AG20443 (cell line): ENCODE measurements around the gene CTXND1.
A peak's percentile ranks its signal among the peaks of the same experiment; 100 is the strongest.
"Not testable (repeated sequence)": the region's sequence is repeated elsewhere in the genome, so short reads cannot be mapped to it uniquely, and the experiment has no call there.

Experiments
- DNase-seq: peaks from one replicate; pipeline ENCODE4 v3.0.0; 2012; ENCODE audit warnings: low spot score, mixed read lengths

Gene CTXND1

DNA sequence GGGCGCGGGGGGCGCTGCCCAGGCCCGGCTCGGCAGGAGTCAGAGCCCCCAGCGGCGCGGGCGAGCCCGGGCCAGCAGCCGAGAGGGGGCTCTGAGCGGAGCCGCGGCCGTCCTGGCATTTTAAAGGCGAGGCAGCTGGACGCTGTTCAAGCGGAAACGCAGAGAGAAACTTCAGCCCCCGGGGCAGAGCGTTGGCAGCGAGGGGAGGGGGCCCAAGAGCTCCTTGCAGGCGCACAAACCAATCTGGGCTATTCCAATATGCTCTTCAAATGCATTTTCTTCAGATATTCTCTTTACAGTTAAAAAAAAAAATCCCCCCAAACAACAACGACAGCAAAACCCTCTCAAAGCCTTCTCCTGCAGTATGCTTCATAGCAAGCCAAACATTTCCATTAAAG is at the start of gene CTXND1:
Gene CTXND1, minus strand, starts transcription at position 93 of the 398 bp plus-strand sequence. CDS start 50,264 bp downstream, outside the sequence.
- no peak for DNase-seq

DNA sequence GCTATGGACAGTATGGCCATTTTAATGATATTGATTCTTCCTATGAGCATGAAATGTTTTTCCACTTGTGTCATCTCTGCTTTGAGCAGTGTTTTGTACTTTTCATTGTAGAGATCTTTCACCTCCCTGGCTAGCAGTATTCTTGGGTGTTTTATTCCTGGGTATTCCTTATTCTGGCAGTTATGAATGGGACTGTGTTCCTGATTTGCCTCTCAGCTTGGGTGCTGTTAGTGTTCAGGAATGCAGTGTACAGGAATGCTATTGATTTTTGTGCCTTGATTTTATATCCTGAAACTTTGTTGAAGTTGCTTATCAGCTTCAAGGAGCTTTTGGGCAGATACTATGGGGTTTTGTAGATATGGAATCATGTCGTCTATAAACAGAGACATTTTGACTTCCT is 49.5 kb upstream of the CTXND1 start:
- no peak for DNase-seq

DNA sequence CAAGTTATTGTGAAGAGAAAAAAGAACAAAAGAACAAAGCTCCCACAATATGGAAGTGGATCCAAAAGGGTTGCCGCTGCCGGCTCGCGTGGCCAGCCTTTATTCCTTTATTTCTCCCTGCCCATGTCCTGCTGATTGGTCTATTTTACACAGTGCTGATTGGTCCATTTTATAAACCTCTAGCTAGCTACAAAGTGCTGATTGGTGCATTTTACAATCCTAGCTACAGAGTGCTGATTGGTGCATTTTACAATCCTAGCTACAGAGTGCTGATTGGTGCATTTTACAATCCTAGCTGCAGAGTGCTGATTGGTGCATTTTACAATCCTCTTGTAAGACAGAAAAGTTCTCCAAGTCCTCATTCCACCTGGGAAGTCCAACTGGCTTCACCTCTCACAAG is 43.8 kb upstream of the CTXND1 start:
- not testable (repeated sequence) for DNase-seq

DNA sequence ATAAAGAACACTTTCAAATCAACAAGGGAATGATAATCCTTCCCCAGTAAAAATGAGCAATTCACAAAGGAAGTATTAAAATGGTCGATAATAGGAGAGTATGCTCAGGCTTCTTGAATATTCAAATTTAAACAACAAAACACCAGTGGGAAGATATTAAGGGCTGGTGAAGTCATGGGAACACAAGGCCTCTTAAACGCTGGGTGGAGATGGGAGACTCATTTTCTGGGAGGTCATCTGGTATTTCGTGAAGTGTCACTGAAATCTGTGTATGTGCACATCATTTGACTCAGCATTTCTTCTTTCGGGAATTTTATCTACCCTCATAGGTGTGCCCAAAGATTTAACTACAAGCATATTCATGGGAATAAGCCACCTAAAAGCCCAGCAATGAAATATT is 40.1 kb upstream of the CTXND1 start:
- no peak for DNase-seq

DNA sequence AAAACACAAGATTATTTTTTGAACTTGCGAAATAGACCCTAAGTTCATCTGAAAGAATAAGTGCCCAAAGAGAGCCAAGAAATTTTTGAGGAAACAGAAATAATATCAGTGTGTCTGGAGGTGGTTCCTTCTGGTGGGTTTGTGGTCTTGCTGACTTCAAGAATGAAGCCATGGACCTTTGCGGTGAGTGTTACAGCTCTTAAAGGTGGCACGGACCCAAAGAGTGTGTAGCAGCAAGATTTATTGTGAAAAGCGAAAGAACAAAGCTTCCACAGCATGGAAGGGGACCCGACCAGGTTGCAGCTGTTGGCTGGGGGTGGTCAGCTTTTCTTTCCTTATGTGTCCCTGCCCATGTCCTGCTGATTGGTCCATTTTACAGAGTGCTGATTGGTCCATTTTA is 38.9 kb upstream of the CTXND1 start:
- DNase-seq = not testable (repeated sequence)

DNA sequence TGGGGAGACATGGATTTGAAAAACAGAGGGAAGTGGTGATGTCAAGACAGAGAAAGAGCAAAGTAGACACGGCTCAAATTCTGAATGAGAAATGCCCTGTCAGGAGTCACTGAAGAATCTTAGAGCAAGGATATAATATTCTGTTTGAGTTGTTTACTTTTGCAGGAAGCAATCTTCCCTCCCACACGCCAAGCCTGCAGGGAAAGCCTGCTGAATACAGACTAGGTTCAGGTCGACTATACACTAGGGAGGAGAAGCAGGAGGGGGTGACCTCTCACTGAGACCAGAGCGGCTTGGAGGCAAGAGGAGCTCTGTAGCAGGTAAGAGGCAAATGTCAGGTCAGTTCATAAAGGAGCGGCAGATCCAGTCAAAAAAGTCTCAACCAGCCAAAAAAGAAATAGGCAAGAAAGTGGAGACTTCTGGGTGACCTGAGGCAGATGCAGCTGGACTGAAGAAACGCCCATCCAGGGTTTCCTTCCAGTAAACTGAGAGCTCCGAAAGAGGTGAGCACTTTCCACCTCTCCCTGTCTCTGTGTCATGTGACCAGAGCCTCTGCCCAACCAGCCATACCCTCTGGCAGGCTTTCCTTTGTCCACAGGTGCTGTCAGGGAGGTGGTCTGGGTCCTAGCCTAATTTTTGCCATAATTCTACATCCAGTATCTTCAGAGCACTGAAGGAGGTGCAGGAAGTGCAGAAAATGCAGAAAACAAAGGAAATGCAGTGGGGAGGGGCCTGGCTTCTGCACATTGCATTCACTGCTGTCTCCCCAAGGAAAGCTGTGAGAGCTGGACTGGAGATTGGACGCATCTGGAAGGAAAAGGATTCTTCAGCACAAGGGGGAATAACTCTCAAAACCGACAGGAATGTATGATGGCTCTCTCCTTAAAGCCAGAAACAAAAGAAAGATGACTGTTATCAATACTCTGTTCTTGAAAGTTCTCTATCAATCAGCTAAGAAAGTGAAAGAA is 37.8 kb upstream of the CTXND1 start:
- DNase-seq = no peak

DNA sequence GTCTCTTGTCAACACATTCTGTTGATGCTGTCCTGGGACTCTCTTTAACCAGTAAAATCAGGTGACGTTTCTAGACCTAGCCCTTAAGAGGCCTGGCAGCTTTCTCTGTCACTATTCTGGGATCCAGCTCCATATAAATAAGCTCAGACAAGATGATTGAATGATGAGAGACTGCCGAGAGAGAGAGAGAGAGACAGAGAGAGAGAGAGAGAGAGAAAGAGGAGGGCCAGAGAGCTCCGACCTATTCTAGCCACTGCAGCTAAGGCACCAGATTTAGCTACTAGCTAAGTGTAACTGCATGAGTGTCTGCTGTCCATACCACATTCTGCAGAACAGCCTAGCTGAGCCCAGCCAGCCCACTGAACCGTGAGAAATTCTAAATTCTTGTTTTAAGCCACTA is 36.1 kb upstream of the CTXND1 start:
- DNase-seq = no peak

DNA sequence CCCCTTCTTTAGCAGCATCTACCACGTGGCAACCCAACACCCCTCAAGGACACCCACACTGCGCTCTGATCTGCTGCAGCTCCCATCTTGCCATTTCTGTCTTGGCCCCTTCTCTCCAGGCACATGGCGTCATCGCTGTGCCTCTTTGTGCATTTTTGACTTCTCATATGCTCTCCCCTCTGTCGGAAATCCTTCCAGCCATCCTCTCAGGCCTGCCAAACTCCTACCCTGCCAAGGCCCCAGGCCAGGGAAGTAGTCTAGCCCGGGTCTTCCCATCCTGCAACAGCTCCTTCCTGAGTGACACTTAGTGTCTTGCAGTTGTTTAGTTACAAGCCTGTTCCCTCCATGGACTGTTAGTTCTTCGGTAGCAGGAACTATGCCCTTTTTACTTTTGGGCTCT is 34.0 kb upstream of the CTXND1 start:
- no peak for DNase-seq

DNA sequence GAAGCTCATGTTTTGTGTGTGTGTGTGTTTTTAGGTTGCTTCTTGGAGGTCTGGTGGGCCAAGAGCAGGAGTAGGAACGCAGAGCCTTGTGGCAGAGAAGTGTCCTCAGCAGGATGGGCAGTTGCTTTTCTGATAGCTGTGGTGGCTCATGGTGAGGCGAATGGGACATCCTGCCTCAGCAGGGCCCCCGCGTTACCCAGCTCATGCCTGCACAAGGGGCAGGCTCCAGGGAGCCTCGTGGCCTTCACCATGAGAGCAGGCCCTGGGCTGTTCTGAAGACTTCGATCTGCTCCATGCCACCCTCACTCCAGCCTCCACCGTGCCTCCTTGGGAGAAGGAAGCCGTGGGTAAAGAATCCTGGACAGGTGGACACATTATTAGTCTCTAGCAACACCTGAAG is 33.4 kb upstream of the CTXND1 start:
- DNase-seq = no peak

DNA sequence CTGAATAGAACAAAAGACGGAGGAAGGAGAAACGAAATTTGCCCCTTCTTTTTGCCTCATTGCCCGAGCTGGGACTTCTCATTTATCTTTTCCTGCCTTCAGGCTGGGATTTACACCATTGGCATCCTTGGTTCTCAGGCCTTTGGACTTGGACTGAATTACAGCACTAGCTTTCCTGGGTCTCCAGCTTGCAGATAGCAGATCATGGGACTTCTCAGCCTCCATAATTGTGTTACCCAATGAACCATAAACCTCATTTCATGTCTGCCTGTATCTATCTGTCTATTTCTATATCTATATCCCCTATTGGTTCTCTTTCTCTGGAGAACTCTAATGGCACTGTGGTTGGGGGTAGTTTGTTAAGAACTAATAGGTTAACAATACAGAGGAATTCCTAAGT is 31.5 kb upstream of the CTXND1 start:
- DNase-seq = no peak

DNA sequence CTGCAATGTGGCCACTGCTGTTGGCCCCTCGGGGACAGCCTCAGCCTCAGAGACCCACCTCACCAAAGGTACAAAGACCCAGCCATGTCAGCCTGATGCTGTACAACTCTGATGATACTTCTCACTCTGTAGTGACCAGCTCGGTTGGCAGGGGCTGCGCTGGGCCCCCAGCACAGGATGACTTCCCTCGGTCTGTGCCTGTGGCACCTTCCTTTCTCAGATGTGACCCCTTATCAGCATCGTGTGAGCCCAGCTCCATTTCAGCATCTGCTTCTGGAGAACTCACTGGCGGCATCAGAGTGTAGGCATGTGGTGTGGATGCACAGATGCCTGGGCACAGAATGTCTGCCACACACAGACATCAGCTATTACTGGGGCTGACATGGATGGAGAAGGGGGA is 25.1 kb upstream of the CTXND1 start:
- no peak for DNase-seq

DNA sequence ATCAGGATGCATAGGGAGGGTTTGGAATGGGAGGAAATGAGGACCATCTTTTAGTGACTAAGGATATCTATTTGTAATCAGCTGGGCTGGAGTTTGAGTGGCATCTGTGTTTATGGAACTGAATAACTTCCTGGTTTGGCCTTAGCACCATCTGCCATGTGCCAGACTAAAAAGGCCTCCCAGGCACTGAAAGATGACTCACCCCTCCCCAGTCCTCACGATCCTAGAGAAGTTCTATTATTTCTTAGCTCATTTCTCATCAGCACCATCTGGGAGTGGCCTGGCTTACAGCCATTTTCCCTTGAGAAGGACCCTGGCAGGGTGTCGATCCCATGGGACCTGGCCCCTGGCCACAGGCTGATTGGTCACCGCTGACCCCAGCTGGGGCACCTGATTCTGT is 23.9 kb upstream of the CTXND1 start:
- peak; percentile 64 for DNase-seq

DNA sequence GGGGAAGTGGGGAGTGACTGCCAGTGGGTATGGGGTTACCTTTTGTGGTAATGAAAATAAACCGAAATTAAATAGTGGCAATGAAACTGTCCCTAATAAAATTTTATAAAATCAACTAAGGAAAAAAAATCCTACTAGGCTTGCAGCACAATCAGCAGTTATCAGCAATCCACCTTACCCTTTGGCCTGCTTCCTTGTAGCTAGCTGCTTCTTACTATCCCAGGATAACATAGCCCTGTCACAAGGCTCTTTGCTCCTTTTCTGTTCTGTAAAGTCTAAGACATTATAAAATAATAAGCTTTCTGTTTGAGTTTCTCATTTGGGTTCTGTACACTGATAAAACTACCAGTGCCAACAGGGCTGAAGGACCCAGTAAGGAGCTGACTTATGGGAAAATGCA is 23.0 kb upstream of the CTXND1 start:
- DNase-seq = no peak

DNA sequence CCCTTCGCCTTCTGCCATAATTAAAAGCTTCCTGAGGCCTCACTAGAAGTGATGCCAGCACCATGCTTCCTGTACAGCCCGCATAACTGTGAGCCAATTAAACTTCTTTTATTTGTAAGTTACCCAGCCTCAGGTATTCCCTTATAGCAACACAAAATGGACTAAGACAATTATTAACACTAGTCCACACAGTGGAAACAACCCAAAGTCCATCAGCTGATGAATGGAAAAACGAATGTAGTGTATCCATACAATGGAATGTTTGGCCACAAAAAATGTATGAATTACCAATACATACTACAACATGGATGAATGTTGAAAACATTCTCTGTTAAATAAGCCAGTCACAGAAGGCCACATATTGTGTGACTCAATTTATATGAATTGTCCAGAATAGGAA is 22.5 kb upstream of the CTXND1 start:
- no peak for DNase-seq

DNA sequence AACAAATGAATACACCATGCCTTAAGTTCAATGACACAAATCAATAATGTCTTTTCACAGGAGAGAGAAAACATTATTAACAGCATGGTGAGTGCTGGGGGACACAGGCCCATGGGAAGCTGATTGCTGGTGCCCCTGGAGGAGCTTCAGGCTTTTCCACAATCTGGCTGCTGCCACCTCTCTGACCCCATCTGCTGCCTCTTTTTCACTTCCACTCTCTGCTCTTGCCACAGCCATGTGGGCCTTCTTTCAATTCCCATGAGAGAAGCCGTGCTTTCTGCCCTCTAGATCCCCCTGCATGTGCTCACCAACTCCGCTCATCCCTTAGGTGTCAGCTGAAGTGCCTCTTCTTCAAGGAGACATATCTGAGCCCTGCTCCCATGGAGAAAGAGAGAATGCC is 21.0 kb upstream of the CTXND1 start:
- DNase-seq = no peak

DNA sequence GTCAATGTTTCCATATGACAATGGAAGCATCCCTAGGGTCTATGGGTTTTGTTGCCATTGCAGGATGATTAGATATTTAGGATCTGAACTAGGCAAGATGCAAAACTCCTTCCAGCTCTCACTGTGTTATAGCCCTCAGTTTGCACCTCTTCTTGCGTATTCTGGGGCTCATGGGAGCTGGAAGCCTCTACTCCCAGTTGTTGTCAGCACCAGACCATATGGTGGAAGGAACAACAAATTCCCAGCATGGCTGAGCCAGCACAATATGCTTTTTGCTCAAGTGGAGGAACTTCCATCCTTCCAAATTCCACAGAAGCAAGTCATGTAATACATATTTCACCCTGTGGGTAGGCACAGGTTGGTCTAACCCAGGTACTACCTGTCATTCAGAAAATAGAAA is 18.5 kb upstream of the CTXND1 start:
- DNase-seq = no peak

DNA sequence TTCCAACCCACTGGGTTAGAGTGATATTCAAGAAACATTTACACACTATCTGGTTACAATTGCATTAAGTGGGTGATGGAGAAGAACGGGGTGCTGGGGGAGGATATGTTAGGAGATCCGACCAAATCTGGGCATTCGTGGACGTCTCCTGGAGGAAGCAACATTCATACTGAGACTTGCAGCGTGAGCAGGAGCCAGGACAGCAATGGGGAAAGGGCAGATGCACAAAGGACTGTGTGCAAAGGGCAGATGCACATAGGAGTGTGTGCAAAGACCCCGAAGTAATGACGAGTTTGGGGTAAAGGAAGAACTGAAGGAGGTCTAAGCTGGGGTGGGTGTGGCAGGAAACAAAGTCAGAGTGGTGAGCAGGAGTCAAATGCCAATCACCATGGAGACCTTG is 16.1 kb upstream of the CTXND1 start:
- no peak for DNase-seq

DNA sequence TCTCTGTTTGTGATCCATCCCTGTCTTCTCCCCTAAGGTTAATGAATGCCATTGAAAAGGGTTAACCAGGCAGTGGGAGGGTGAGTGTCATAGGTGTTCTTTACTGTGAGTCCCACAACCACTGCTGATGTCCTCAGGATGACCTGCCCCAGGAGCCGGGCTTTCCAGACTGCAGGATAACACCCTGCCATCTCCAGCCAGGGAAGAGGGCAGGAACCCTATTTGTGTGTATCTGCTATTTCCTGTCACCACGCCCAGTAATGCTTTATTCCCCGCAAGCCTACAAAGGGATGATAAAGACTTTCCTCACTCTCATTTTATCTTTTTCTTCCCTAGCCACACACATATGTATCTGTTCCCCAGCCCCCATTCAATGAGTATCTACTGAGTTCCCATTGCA is 15.6 kb upstream of the CTXND1 start:
- DNase-seq = no peak

DNA sequence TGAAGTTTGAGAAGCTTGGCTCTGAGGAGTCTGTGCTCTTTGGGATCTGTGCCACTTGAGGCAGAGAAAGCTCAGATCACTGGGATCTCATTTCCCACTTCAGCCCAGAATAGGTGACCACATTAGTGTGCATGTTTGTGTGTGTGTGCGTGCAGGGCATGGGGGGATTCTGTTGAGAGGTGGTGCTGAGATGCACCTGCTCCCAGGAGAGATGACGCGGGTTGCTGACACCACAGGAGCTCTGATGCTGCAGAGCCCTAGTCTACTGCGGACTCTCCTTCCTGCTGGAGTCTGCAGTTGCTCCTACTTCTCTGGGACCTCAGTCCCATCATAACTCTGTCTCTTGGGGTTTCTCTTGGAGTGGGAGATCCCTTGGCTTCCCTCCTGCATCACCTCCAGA is 14.7 kb upstream of the CTXND1 start:
- no peak for DNase-seq

DNA sequence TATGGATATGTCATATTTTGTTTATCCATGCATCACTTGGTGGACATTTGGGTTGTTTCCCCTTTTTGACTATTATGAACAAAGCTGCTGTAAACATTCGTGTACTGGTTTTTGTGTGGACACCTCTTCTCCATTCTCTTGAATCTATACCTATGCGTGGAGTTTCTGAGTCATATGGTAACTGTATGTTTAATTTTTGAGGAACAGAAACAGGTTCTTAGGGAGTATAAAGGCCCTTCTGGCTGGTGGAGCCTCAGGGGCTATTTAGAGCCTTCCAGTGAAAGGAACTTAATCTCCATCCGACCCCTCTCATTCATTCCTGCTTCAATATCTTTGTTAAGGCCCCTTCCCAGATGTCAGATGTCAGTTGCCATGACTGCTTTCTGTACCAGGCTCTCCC is 14.1 kb upstream of the CTXND1 start:
- DNase-seq = no peak

DNA sequence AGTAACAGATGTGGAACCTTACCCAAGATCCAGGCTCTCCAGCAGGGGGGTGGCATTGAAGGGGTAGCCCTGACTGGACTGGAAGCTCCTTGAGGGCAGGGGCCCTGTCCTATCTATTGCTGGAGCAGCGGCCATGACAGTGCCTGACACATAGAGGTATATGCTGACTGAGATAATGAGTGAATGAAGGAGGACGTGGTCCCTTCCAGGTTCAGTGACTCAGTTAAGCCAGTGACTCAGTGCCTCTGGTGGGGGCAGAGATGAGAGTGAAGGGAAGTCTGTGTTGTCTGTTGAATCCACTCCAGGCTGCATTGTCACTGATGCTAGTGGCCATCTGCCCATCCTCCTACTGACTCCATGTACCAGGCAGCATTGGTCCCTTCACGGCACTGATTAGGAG is 13.0 kb upstream of the CTXND1 start:
- no peak for DNase-seq

DNA sequence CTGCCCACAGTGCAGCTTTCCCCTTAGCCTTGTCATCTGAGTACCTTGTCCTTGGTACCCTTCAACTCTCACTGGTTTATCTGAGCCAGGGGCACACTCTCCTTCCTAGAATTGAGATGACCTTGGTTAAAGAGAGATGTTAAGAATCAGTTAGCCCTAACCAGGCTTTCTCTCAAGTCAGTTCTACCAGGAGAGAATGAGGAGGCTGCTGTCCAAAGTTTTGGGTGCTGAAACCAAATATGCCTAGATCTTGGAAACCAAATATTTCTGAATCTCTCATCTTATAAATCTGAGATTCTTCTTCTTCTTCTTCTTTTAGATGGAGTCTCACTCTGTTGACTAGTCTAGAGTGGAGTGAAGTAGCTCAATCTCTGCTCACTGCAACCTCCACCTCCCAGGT is 12.0 kb upstream of the CTXND1 start:
- DNase-seq = peak; percentile 29

DNA sequence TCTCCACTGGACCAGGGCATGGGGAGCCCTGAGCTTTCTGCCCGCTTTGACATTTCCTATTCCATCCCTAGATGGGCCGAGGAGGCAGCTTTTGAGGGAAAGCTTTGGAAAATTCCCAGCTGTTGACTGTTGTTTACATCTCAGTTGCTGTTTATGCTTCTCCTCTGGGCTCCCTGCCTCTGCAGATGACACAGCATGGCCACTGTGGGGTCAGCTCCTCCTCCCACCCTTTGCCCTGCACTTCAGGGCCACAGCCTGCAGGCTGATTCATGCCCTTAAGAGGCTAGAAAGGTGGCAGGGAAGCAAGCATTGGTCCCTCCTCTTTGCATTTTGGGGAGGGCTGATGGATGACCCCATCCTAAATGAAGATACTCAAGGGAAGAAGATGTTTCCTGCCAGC is 8.5 kb upstream of the CTXND1 start:
- DNase-seq = no peak

DNA sequence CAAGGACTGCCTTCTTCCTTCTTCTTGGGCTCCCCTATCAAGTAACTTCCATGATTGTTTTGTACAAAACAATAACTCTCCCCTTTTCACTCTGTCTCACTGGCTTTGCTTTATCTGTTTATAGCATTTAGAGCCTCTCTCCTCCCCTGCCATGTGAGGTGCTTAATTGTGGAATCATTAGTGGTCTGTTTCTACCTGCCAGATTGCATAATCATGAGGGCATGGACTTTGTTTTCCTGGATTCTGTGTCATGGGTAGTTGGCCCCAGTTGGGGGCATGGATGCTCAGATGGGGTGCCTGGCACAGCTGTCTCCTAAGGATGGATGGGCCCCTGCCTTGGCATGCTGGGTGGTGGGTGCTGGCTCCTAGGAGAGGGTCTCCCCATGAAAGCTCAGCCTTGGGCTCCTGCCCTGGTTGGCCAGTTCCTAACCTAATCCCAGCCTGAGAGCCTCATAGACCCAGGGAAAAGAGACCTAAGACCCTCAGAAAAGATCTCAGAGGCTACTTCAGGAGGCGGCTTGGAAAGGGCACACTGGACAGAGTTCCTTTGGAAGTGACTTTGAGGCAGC is 8.0 kb upstream of the CTXND1 start:
- DNase-seq = no peak
